KBM-7 (cell line): Measurements from ENCODE around the gene GDF7.
A peak's percentile ranks its signal among the peaks of the same experiment; 100 is the strongest.

Experiments used
- DNase-seq: peaks from one replicate; pipeline ENCODE4 v3.0.0-alpha.2; 2015
- in situ Hi-C: fragments of 300-500 bp; cut with MboI; formaldehyde crosslinking; loops from 2 replicates; pipeline ENCODE4 v1.14.3; 2020; ENCODE audit warnings: low sequenced_read_pairs, low pct_unique_long_range_greater_than_20kb, mixed read lengths

The GDF7 gene

DNA sequence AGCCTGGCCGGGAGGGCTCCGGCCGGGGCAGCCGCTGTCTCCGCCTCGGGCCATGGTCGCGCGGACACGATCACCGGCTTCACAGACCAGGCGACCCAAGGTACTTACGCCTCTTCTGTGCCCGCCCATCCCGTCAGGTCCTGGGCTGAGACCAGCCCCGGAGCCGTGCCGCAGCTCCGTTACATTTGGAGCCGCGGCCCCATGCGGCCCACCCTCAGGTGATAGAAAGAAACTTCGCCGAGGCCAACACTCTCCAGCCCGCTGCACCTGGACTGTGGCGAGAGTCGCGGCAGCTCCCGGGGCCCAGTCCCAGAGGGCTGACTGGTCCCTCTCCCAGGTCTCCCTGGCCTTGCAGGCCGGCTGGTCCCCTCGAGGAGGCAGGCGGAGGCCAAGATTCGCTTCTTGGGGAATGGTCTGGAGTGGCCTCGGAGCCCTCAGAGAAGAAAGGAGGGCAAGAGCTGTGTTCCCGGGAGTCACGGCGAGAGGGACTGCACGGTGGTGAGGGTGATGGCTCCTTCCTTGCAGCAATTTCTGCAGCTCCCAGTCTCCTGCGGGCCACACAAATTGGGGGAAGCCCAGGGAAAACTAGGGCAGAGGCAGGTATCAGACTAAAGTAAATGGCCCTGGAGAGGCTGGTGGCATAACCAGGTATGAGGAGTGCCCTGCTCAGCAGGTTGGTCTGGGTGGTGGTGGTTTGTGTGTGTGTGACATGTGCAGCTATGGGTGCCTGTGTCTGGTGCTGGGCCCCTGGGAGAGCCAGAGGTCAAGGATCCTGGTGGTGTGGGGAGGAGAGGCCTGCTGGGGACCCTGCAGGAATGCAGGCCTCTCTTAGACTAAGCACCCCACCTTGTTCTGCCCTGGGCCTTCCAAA is 822 bp downstream of the GDF7 start:
- in situ Hi-C loops, result loop anchor here (10.0 kb wide), 1 partner anchor 297 kb away; no protein-coding TSS in a partner anchor
- peak; percentile 45 for DNase-seq

GRCh38 chr2:20668451-20668850 is 1.5 kb downstream of the GDF7 start:
- DNase-seq, result no peak
- in situ Hi-C loops, result loop anchor here (10.0 kb wide), 1 partner anchor 296 kb away; no protein-coding TSS in a partner anchor

DNA sequence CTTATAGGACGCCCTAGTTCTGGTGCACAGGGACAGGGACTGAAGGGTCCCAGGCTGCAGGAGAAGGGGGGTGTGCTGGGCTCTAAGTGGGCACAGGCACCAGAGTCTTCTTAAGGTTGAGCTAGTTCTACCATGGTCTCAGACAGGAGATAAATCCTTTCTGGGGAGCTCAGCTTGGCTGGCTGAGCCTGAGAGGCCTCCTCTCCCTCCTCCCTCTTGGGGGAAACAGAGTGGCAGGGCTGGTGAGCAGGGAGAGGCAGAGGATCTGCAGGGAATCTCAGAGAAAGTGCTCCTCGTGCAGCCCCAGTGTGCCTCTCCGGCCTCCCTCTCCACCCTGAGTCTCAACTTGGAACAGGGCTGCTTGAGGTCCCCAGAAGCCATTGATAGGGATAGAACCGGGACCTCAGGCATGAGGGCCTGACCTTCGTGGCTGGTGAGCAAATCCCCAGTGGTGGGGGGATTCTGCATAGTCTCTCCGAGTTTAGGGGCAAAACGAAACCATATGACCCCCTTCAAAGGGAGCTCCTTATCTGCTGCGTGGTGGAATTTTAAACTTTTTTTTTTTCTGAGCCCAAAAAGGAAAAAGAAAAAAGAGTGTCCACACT is 2.0 kb downstream of the GDF7 start:
- no peak for DNase-seq
- in situ Hi-C loops, result loop anchor here (10.0 kb wide), 1 partner anchor 296 kb away; no protein-coding TSS in a partner anchor

GRCh38 chr2:20669562-20670314 is 2.8 kb downstream of the GDF7 start:
- in situ Hi-C loops, result loop anchor here (10.0 kb wide), 1 partner anchor 295 kb away; no protein-coding TSS in a partner anchor
- DNase-seq, result no peak

GRCh38 chr2:20670315-20671035 is 3.5 kb downstream of the GDF7 start:
- no peak for DNase-seq
- in situ Hi-C loops, result no loop called here

DNA sequence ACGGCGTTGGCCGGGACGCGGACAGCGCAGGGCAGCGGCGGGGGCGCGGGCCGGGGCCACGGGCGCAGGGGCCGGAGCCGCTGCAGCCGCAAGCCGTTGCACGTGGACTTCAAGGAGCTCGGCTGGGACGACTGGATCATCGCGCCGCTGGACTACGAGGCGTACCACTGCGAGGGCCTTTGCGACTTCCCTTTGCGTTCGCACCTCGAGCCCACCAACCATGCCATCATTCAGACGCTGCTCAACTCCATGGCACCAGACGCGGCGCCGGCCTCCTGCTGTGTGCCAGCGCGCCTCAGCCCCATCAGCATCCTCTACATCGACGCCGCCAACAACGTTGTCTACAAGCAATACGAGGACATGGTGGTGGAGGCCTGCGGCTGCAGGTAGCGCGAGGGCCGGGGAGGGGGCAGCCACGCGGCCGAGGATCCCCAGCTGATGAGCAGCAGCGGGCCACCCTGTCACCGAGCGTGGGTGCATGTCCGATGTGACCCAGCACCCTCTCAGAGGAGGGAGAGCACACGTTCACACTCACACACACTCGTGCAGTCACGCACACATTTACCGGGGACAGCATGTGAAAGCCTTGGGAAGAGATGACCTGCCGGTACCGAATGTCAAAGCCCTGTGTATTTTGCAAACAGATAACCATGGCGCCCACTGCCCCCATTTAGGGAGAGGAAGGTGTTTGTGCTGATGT is 4.2 kb downstream of the GDF7 start:
- in situ Hi-C loops, result no loop called here
- no peak for DNase-seq

GRCh38 chr2:20671736-20672080 is 4.8 kb downstream of the GDF7 start:
- in situ Hi-C loops, result no loop called here
- DNase-seq, result no peak

GRCh38 chr2:20672201-20672951 is 5.4 kb downstream of the GDF7 start:
- in situ Hi-C loops, result no loop called here
- no peak for DNase-seq

GRCh38 chr2:20673686-20674308 is 6.9 kb downstream of the GDF7 start:
- in situ Hi-C loops, result no loop called here

DNA sequence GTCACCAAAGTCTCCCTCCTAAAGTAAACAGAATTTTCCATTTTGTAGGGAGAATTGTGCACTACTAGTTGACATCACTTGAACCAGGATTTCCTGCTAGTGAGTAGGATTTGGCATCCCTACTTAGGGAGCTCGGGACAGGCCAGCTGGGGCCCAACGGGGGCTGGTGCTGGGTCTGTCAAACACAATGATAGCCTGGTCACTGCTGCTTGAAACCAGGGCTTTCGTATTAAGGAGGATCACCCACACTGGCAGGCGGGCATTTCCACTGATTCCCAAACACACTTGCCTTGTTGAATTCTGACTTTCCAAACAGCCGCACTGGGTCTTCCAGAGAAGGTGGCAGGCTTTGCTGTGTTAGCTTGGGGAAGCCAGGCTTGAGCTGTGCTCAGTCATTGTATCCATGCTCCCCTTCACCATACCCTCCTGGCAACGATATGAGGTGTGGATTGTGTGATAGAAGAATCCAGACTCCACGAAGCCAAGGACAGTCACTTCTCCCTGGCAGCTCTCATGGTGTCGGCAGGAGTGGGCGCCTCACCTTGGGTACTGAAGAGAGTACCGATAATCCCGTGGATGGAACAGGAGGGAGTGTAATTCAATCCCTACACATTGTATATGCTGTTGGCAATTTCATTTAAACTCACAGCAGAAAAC is 7.5 kb downstream of the GDF7 start:
- in situ Hi-C loops, result no loop called here
- DNase-seq, result no peak

More at GRCh38 chr2:20673686-20674308, 6.9 kb downstream of the GDF7 start:
- DNase-seq, result no peak

DNA sequence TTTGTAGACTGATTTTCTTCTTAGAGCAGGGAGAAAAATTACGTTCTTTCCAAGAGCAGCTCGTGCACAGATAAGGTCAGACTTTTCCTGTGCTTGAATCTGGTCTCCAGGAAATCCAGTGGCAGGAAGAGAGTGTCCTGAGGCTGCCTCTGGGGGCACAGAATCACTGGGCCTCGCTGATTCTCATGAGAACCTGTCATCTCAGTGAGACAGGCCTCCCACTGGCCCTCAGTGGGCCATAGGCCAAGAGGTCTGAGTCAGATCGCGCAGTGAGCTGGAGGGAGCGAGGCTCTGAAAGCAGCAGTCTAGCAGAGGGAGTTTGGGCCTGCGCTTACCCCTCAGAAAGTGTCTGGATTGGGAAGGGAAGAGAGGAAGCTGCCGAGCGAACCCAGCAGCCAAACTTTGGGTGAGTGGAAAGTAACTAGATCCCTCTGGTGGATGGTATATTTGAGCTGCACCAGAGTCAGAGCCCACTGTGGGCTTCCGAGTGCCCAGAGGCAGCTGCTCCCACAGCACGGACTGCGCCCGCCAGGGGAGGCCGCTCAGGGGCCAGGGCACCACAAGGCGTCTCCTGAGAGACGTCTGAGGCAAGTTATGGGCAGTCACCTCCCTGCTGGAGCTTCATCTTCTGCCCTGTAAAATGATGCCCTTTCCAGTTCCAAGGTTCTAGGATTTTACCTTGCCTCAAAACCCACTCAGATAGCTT is 8.2 kb downstream of the GDF7 start:
- DNase-seq, result no peak
- in situ Hi-C loops, result no loop called here

- peak; percentile 39 for DNase-seq
- in situ Hi-C loops, result no loop called here
Measured at GRCh38 chr2:20675701-20676352, 8.9 kb downstream of the GDF7 start.

DNA sequence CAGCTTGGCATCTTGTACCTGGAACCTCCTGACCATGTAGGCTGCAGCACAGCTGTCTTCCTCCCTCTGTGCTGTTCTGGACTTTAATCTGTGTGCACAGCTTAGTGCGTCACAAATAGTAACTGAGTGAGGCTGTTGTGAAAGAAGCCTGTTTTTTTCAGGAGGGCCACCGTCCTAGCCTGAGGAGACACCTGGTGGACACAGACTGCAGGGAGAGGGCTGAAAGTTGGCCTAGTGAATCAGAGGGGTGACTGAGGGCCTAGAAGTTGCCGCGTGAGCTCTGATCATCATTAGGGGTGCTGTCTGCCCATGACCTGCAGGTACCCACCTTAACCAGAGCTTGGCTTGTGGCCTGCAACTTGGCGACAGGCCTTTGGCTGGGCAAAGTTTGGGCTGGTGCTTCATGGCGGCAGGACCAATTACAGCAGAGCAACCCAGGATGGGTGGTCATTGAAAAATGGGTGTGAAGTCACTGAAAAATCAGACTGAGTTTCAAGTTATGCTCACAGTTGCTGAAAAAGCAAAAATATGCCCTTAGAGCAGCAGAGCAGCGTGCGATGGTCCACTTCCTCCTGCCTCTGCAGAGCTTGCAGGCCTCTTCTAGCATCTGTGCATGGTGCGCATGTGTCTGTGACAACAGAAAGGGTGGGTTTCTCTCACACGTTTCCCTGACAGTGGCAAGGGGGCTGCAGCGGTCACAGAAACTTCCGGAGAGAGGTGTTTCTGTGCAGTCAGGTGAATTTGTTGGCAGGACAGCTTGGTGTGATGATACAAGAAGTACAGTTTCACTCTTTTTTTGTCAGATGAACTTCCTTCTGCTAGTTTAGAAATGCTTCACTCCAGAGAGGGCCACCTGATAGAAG is 9.6 kb downstream of the GDF7 start:
- peak; percentile 18 for DNase-seq
- in situ Hi-C loops, result no loop called here

DNA sequence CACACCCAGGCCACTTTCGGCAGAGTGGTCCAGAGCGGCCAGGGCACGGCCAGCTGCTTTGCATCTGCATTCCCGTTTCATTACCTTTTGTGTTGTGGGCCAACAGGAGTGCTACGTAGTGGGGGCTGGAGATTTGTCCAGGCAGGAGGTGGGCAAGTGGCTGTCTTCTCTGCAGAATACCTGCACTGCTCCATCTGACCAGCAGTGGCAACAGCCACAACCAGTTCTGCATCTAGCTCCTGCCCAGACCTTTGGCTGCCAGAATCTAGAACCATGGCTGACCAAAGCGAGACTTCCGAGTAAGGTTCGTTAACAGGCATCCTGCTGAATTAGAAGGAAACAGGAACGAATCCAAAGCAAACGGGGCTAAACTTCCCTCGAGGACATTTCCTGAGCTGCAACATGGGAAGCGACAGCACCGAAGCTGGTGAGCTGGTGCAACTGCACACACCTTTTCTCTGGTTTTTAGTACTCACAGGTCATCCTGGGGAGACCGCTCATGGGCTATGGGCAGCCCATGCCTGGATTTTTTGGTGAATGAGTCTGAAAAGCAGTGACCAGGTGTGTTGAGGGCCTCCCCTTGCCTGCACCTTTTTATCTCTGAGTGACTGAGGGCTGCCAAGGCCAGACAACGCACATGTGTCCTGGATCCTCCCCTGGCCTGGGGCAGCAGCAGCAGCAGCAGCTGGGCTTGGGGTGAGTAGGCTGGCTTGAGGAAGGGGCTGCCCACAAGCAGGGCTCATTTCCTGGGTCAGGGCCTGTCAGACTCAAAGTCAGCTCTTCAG is 10.5 kb downstream of the GDF7 start:
- in situ Hi-C loops, result no loop called here

DNA sequence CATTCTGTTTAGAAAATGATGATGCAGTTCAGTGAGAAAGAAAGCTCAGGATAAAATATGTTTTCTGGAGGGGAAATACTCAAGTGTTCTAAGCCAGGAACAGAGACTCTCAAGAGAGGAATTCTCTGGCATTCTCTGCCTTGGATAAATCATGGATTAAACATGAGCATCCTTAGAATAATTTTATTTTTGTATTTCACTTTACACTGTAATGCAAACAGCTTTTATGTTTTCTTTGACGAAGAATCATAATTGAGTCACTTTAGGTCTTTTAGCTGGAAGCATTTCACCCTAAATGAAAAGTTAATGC is 11.1 kb downstream of the GDF7 start:
- in situ Hi-C loops, result no loop called here
- DNase-seq, result no peak

More for the DNA sequence above, 10.5 kb downstream of the GDF7 start:
- peak; percentile 21 for DNase-seq
